Sigmoid colon (tissue), 7 donors: Measurements from ENCODE around the gene ALOX12. TPM values are rescaled to one million over a fixed set of nuclear protein-coding genes. Genes with fewer than 3 reads are reported as not detected.

Experiments
- DNase-seq: peaks from one replicate; pipeline ENCODE4 v3.0.0-alpha.2; 2019
- H3K27ac ChIP-seq, 4 donors: fragments of 200-600 bp; sonication (generic); one replicate each; pipeline ENCODE4 v1.5.1; 2016 to 2019; ENCODE audit warnings: mild to moderate bottlenecking in 1 of 4
- H3K27me3 ChIP-seq, 3 donors: fragments of 200-600 bp; sonication (generic); one replicate each; pipeline ENCODE4 v1.5.1; 2019; ENCODE audit warnings: mild to moderate bottlenecking in 1 of 3
- H3K36me3 ChIP-seq, 4 donors: fragments of 200-600 bp; sonication (generic); one replicate each; pipeline ENCODE4 v1.5.1; 2016 to 2019
- H3K4me1 ChIP-seq, 4 donors: fragments of 200-600 bp; sonication (generic); one replicate each; pipeline ENCODE4 v1.5.1; 2017 to 2019
- H3K4me3 ChIP-seq, 4 donors: fragments of 200-600 bp; sonication (generic); one replicate each; pipeline ENCODE4 v1.5.1; 2017 to 2019; ENCODE audit warnings: mild to moderate bottlenecking in 2 of 4, moderate library complexity in 1 of 4
- H3K9me3 ChIP-seq, 4 donors: fragments of 200-600 bp in 3 of 4; sonication (generic) in 3 of 4; one replicate each; pipeline versions ENCODE4 v1.5.1 to v1.6.1; 2013 to 2019
- EP300 ChIP-seq, 4 donors: sonication (generic); formaldehyde crosslinking; IDR thresholded peaks; one replicate each; pipeline ENCODE4 v1.6.1; 2017; ENCODE audit warnings: antibody characterized with exemption in 4 of 4
- POLR2A ChIP-seq, 2 donors: fragments of 450-650 bp; IDR thresholded peaks; one replicate each; pipeline ENCODE4 v1.6.1; 2016; ENCODE audit warnings: antibody characterized with exemption in 2 of 2, mild to moderate bottlenecking in 2 of 2, moderate library complexity in 2 of 2
- POLR2AphosphoS5 ChIP-seq, 4 donors: sonication (generic); formaldehyde crosslinking; IDR thresholded peaks; one replicate each; pipeline ENCODE4 v1.6.1; 2017; ENCODE audit warnings: antibody characterized with exemption in 4 of 4
- whole genome bisulfite sequencing, 2 donors: extraction: QIAGEN DNeasy Blood & Tissue Kit; methylation state at CpG; one replicate each; pipeline ENCODE4 v1.1.7; 2013; 5-methylcytosine and 5-hydroxymethylcytosine counted together
- intact Hi-C: fragments of 100-400 bp; cut with DNase I; formaldehyde crosslinking; loops from one replicate; pipeline ENCODE4 v1.15.1; 2023
- polyA plus RNA-seq, 3 donors: library from polyadenylated mRNA; stranded (reverse); fragments of 200-250 nt; gene quantifications; one replicate each; pipeline ENCODE4 v1.2.3, GENCODE V29; 2013
- small RNA-seq, 3 donors: library from RNA; depleted of rRNA; stranded (forward); fragments of <200 nt; gene quantifications; one replicate each; pipeline ENCODE3, GENCODE V24; 2016
- total RNA-seq, 4 donors: library from RNA; depleted of rRNA; stranded (reverse); fragments of >200 nt; gene quantifications; one replicate each; pipeline ENCODE4 v1.1.0, GENCODE V29; 2016
- TF ChIP-seq, protein P1 (sequence below), 4 experiments: fragments of 450-650 bp in 3 of 4; fragments of 200-600 bp in 1 of 4; IDR thresholded peaks; one replicate each; pipeline ENCODE4 v1.5.1; 2016 to 2019; ENCODE audit warnings: antibody characterized with exemption in 4 of 4, mild to moderate bottlenecking in 3 of 4, moderate library complexity in 2 of 4
- donor health status: healthy with polysubstance abuse.
- donor health status: Bipolar disorder and iron deficiency.
- donor health status: healthy.

The ALOX12 gene
- total and polyA plus RNA-seq, 7 donors, result not detected

DNA sequence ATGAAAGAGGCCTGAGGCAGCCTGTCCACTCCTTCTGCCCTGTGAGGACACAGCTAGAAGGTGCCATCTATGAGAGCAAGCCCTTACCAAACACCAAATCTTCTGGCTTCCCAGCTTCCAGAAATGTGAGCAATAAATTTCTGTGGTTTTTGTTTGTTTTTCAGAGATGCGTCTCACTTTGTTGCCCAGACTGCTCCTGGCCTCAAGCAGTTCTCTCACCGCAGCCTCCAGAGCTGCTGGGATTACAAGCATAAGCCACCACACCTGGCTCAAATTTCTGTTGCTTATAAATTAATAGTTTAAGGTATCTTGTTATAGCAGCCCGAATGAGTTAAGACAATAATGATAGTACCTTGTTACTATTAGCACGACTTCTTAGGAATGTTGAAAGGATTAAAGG, 60.5 kb downstream of the ALOX12 start:
- TF ChIP-seq, protein P1, sequence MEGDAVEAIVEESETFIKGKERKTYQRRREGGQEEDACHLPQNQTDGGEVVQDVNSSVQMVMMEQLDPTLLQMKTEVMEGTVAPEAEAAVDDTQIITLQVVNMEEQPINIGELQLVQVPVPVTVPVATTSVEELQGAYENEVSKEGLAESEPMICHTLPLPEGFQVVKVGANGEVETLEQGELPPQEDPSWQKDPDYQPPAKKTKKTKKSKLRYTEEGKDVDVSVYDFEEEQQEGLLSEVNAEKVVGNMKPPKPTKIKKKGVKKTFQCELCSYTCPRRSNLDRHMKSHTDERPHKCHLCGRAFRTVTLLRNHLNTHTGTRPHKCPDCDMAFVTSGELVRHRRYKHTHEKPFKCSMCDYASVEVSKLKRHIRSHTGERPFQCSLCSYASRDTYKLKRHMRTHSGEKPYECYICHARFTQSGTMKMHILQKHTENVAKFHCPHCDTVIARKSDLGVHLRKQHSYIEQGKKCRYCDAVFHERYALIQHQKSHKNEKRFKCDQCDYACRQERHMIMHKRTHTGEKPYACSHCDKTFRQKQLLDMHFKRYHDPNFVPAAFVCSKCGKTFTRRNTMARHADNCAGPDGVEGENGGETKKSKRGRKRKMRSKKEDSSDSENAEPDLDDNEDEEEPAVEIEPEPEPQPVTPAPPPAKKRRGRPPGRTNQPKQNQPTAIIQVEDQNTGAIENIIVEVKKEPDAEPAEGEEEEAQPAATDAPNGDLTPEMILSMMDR (IDR thresholded peaks at IDR 0.05), result no peak
- TF ChIP-seq EP300 (IDR thresholded peaks at IDR 0.05), result no peak
- no peak for TF ChIP-seq POLR2A (IDR thresholded peaks at IDR 0.05)
- TF ChIP-seq POLR2AphosphoS5 (IDR thresholded peaks at IDR 0.05), result no peak
- Histone ChIP-seq H3K27me3 (peaks cover 0 to 3% (median 0%) of the 10 kb centered on the region in 3 donors), H3K4me1 (no peaks in the 10 kb centered on the region), H3K4me3 (no peak overlapping the region), H3K9me3 (no peaks in the 10 kb centered on the region), H3K27ac (no peak overlapping the region), H3K36me3 (no peaks in the 10 kb centered on the region)
- WGBS, 2 donors, result 79 to 87% methylated on average over 4 of the region's 4 CpGs
- intact Hi-C loops, result no loop called here
- DNase-seq, result no peak

DNA sequence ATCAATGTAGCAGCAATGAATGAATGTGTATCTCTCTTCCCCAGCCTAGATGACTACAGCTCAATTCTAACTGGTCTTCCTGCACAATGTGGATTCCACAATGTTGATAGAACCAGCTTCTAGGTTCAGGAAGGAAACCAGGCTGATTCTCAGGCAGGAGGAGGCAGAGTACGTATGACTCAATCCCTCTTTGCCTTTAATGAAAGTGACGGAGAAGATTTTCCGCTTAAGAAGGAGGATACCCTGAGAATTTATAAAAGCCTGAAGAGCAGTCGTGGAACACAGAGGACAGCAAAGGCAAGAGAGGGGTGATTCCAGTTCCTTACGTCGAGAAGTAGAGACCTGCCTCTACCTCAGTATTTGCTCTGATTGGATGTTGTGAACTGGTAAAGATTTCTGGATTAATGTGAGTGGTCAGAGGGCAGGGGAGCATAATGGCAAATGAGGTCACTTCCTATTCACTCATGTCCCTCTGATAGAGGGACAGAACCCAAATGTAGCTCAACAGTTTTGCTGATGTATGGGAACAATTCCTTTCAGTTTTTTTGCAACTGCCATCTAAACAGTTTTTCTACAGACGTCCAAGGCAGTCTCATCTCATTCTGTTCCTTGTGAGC, 63.1 kb downstream of the ALOX12 start:
- Histone ChIP-seq H3K9me3 (no peaks in the 10 kb centered on the region), H3K27me3 (peaks cover 0 to 3% (median 0%) of the 10 kb centered on the region in 3 donors), H3K36me3 (no peaks in the 10 kb centered on the region), H3K4me1 (no peaks in the 10 kb centered on the region), H3K27ac (no peak overlapping the region), H3K4me3 (no peak overlapping the region)
- DNase-seq, result no peak
- WGBS, 2 donors, result 78 to 84% methylated on average over 7 of the region's 7 CpGs
- intact Hi-C loops, result no loop called here
- TF ChIP-seq, protein P1 (IDR thresholded peaks at IDR 0.05), result no peak
- TF ChIP-seq POLR2A (IDR thresholded peaks at IDR 0.05) (no peak), EP300 (IDR thresholded peaks at IDR 0.05) (no peak), POLR2AphosphoS5 (IDR thresholded peaks at IDR 0.05) (no peak)

Small RNA genes within 50 kb of the gene (small RNA-seq; reads per million reads assigned to genes)
- 0 reads per million in 3 donors for gene AC120057.1

Other genes starting within 250 kb of the ALOX12 start
- 10 to 100 TPM in 3 of 4 donors, 1 to 10 TPM in 1; 9.7 to 59.5 (median 35.8) TPM for gene XAF1, start 240.0 kb upstream of the ALOX12 start, total RNA-seq
- gene XAF1, start 240.0 kb upstream of the ALOX12 start, polyA plus RNA-seq, result 10 to 100 TPM in 1 of 3 donors, 1 to 10 TPM in 2; 3.2 to 64.1 (median 3.6) TPM
- not detected for gene FBXO39, start 219.8 kb upstream of the ALOX12 start, total RNA-seq
- under 1 TPM in 1 of 3 donors, not detected in 2; 0.52 TPM for gene FBXO39, start 219.8 kb upstream of the ALOX12 start, polyA plus RNA-seq
- not detected for gene TEKT1, start 164.3 kb upstream of the ALOX12 start, total RNA-seq
- not detected for gene TEKT1, start 164.3 kb upstream of the ALOX12 start, polyA plus RNA-seq
- gene RNASEK, start 16.6 kb downstream of the ALOX12 start, total RNA-seq, result 100 to 1,000 TPM in 2 of 4 donors, 10 to 100 TPM in 2; 78.8 to 196 (median 109) TPM
- 100 to 1,000 TPM; 261 to 363 (median 302) TPM for gene RNASEK, start 16.6 kb downstream of the ALOX12 start, polyA plus RNA-seq
- gene BCL6B, start 27.0 kb downstream of the ALOX12 start, total RNA-seq, result 1 to 10 TPM in 2 of 4 donors, under 1 TPM in 2; 0.71 to 2.8 (median 1.8) TPM
- gene BCL6B, start 27.0 kb downstream of the ALOX12 start, polyA plus RNA-seq, result 1 to 10 TPM in 2 of 3 donors, under 1 TPM in 1; 0.46 to 3.6 (median 3.3) TPM
- 1 to 10 TPM in 1 of 4 donors, under 1 TPM in 3; 0.36 to 1.1 (median 0.60) TPM for gene SLC16A13, start 40.0 kb downstream of the ALOX12 start, total RNA-seq
- gene SLC16A13, start 40.0 kb downstream of the ALOX12 start, polyA plus RNA-seq, result 1 to 10 TPM in 2 of 3 donors, under 1 TPM in 1; 0.60 to 7.3 (median 1.2) TPM
- under 1 TPM in 3 of 4 donors, not detected in 1; 0.33 to 0.54 (median 0.36) TPM for gene SLC16A11, start 48.0 kb downstream of the ALOX12 start, total RNA-seq
- gene SLC16A11, start 48.0 kb downstream of the ALOX12 start, polyA plus RNA-seq, result 1 to 10 TPM in 1 of 3 donors, not detected in 2; 2.4 TPM
- 10 to 100 TPM in 3 of 4 donors, 1 to 10 TPM in 1; 9.1 to 16.9 (median 14.1) TPM for gene CLEC10A, start 84.2 kb downstream of the ALOX12 start, total RNA-seq
- gene CLEC10A, start 84.2 kb downstream of the ALOX12 start, polyA plus RNA-seq, result 10 to 100 TPM in 2 of 3 donors, 1 to 10 TPM in 1; 9.6 to 17.6 (median 15.3) TPM
- gene ASGR2, start 118.8 kb downstream of the ALOX12 start, total RNA-seq, result 1 to 10 TPM in 1 of 4 donors, not detected in 3; 2.4 TPM
- 1 to 10 TPM in 2 of 3 donors, not detected in 1; 1.0 to 1.6 TPM for gene ASGR2, start 118.8 kb downstream of the ALOX12 start, polyA plus RNA-seq
- gene ASGR1, start 183.3 kb downstream of the ALOX12 start, total RNA-seq, result under 1 TPM in 2 of 4 donors, not detected in 2; 0.36 to 0.55 TPM
- gene ASGR1, start 183.3 kb downstream of the ALOX12 start, polyA plus RNA-seq, result 1 to 10 TPM; 1.7 to 2.4 (median 2.3) TPM
- 10 to 100 TPM; 14.6 to 27.4 (median 16.7) TPM for gene DLG4, start 223.8 kb downstream of the ALOX12 start, total RNA-seq
- 1 to 10 TPM; 1.6 to 8.3 (median 5.4) TPM for gene DLG4, start 223.8 kb downstream of the ALOX12 start, polyA plus RNA-seq
- 100 to 1,000 TPM; 311 to 569 (median 338) TPM for gene ACADVL, start 223.9 kb downstream of the ALOX12 start, total RNA-seq
- 100 to 1,000 TPM; 211 to 587 (median 491) TPM for gene ACADVL, start 223.9 kb downstream of the ALOX12 start, polyA plus RNA-seq
- 10 to 100 TPM; 36.4 to 56.2 (median 41.8) TPM for gene DVL2, start 238.5 kb downstream of the ALOX12 start, total RNA-seq
- gene DVL2, start 238.5 kb downstream of the ALOX12 start, polyA plus RNA-seq, result 10 to 100 TPM; 12.0 to 30.7 (median 13.2) TPM
- gene PHF23, start 243.4 kb downstream of the ALOX12 start, total RNA-seq, result 10 to 100 TPM; 23.1 to 45.4 (median 35.4) TPM
- 10 to 100 TPM; 40.7 to 45.6 (median 45.1) TPM for gene PHF23, start 243.4 kb downstream of the ALOX12 start, polyA plus RNA-seq
- 100 to 1,000 TPM; 147 to 645 (median 552) TPM for gene GABARAP, start 246.4 kb downstream of the ALOX12 start, total RNA-seq
- 1,000 to 10,000 TPM in 2 of 3 donors, 100 to 1,000 TPM in 1; 572 to 1,215 (median 1,036) TPM for gene GABARAP, start 246.4 kb downstream of the ALOX12 start, polyA plus RNA-seq